Measurements from ENCODE around the gene BICD1.

The BICD1 gene

GRCh38 chr12:32104572-32105355 is 1.9 kb upstream of the BICD1 start:
- DNase-seq = no peak

- DNase-seq = no peak
Measured at GRCh38 chr12:32105986-32106516, 596 bp upstream of the BICD1 start.

GRCh38 chr12:32107359-32108267 is 966 bp downstream of the BICD1 start:
- DNase-seq = peak; percentile 26

GRCh38 chr12:32108787-32109186 is 2.1 kb downstream of the BICD1 start:
- DNase-seq = peak; percentile 8

GRCh38 chr12:32110417-32110816 is 3.8 kb downstream of the BICD1 start:
- DNase-seq = no peak

GRCh38 chr12:32110942-32111341 is 4.3 kb downstream of the BICD1 start:
- no peak for DNase-seq

GRCh38 chr12:32115404-32116104 is 8.9 kb downstream of the BICD1 start:
- DNase-seq = no peak

- DNase-seq = no peak
Measured at GRCh38 chr12:32116897-32117296, 10.2 kb downstream of the BICD1 start.

- no peak for DNase-seq
Measured at GRCh38 chr12:32117316-32117715, 10.7 kb downstream of the BICD1 start.

GRCh38 chr12:32118806-32119205 is 12.2 kb downstream of the BICD1 start:
- DNase-seq = no peak

GRCh38 chr12:32120419-32120818 is 13.8 kb downstream of the BICD1 start:
- DNase-seq = peak; percentile 47

- no peak for DNase-seq
Measured at GRCh38 chr12:32124637-32125036, 18.0 kb downstream of the BICD1 start.

- peak; percentile 28 for DNase-seq
Measured at GRCh38 chr12:32125455-32126084, 18.9 kb downstream of the BICD1 start.

- no peak for DNase-seq
Measured at GRCh38 chr12:32126720-32127119, 20.1 kb downstream of the BICD1 start.

- DNase-seq = no peak
Measured at GRCh38 chr12:32131666-32132065, 25.0 kb downstream of the BICD1 start.

GRCh38 chr12:32134101-32134888 is 27.6 kb downstream of the BICD1 start:
- DNase-seq = peak; percentile 91

GRCh38 chr12:32135967-32136366 is 29.3 kb downstream of the BICD1 start:
- DNase-seq = no peak

- DNase-seq = no peak
Measured at GRCh38 chr12:32136404-32136803, 29.8 kb downstream of the BICD1 start.

- DNase-seq = peak; percentile 68
Measured at GRCh38 chr12:32139064-32139421, 32.4 kb downstream of the BICD1 start.

- no peak for DNase-seq
Measured at GRCh38 chr12:32140877-32141276, 34.2 kb downstream of the BICD1 start.

GRCh38 chr12:32145096-32145495 is 38.4 kb downstream of the BICD1 start:
- no peak for DNase-seq
